Activated T-cell treated with anti-CD3 and anti-CD28 coated beads, Interleukin-2, amount 50 U/mL, for 72 hours (primary cell): ENCODE results near the gene ITGB5. TPM values are rescaled to one million over a fixed set of nuclear protein-coding genes. Genes with fewer than 3 reads are reported as not detected.
A peak's percentile ranks its signal among the peaks of the same experiment; 100 is the strongest.
"Not testable (repeated sequence)": the region's sequence is repeated elsewhere in the genome, so short reads cannot be mapped to it uniquely, and the experiment has no call there.

Source experiments
- ATAC-seq, 2 donors: fragments of 150-1000 bp; cut with Tn5 transposase; replicated peaks in 1 of 2; 2 replicates each; pipeline ENCODE4 v1.10.0; 2021; ENCODE audit warnings: moderate library complexity in 2 of 2, mild to moderate bottlenecking in 1 of 2
- DNase-seq, 2 donors: peaks; one replicate each; pipeline ENCODE4 v3.0.0; 2021 to 2022; ENCODE audit warnings: mixed read lengths in 1 of 2
- H3K27ac Mint-ChIP-seq: one replicate; pipeline ENCODE4 v1.8.0; 2022; ENCODE audit warnings: mild to moderate bottlenecking, moderate library complexity, mixed read lengths
- H3K27me3 Mint-ChIP-seq: one replicate; pipeline ENCODE4 v1.8.0; 2022; ENCODE audit warnings: low read depth, mixed read lengths
- H3K36me3 Mint-ChIP-seq, 2 donors: one replicate each; pipeline ENCODE4 v1.8.0; 2022; ENCODE audit warnings: mixed read lengths in 2 of 2, mild to moderate bottlenecking in 1 of 2; ENCODE audit not compliant: insufficient read depth in 2 of 2
- H3K4me1 Mint-ChIP-seq: one replicate; pipeline ENCODE4 v1.8.0; 2022; ENCODE audit warnings: low read depth, mixed read lengths
- H3K4me3 Mint-ChIP-seq, 2 donors: one replicate each; pipeline ENCODE4 v1.8.0; 2022; ENCODE audit warnings: mild to moderate bottlenecking in 2 of 2, mixed read lengths in 2 of 2, moderate library complexity in 2 of 2
- H3K9me3 Mint-ChIP-seq, 2 donors: one replicate each; pipeline ENCODE4 v1.8.0; 2022; ENCODE audit warnings: mixed read lengths in 2 of 2
- total RNA-seq, 2 donors: library from RNA; stranded (reverse); gene quantifications; one replicate each; pipeline ENCODE4 v1.2.3, GENCODE V29; 2022

Gene ITGB5
- total RNA-seq, 2 donors from 2014 or later, result 0.65 to 1.6 TPM

- H3K9me3 Mint-ChIP-seq, DNase-seq, H3K4me3 Mint-ChIP-seq, H3K27ac Mint-ChIP-seq, ATAC-seq, H3K36me3 Mint-ChIP-seq: not testable (repeated sequence)
- Mint-ChIP-seq H3K27me3 (peaks cover 11% of the 10 kb centered on the region), H3K4me1 (peaks cover 16% of the 10 kb centered on the region)
Measured at GRCh38 chr3:124757926-124758325, 129.2 kb downstream of the ITGB5 start.

DNA sequence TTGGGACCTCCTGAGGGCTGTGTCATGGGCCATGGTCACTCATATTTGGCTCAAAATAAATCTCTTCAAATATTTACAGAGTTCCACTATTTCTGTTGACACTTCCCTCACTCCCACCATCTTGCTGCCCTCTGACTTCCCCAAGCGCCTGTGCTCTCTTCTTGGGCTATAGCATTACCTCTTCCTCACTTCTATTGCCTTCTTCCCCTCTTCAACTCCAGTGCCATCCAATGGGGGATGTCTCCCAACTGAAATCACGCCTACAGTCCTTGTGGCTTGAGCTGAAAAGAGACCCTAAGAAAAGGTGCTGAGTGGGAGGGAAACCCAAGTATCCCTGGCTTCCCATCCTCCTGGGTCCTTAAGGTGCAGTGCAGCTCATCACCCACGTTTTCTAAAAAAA lies 135.1 kb downstream of the ITGB5 start:
- no peaks in the 10 kb centered on the region for H3K9me3 Mint-ChIP-seq
- H3K27ac Mint-ChIP-seq, result no peak overlapping the region
- DNase-seq (no peak), ATAC-seq (no peak)
- no peaks in the 10 kb centered on the region for H3K36me3 Mint-ChIP-seq
- H3K4me3 Mint-ChIP-seq, result no peak overlapping the region
- no peaks in the 10 kb centered on the region for H3K4me1 Mint-ChIP-seq
- peaks cover under 1% of the 10 kb centered on the region for H3K27me3 Mint-ChIP-seq

- Mint-ChIP-seq H3K27me3 (no peaks in the 10 kb centered on the region), H3K9me3 (no peaks in the 10 kb centered on the region), H3K27ac (no peak overlapping the region), H3K4me1 (no peaks in the 10 kb centered on the region), H3K36me3 (peaks cover 0 to 1% of the 10 kb centered on the region in 2 donors), H3K4me3 (no peak overlapping the region)
- DNase-seq (no peak), ATAC-seq (no peak)
Measured at GRCh38 chr3:124751501-124751900, 135.7 kb downstream of the ITGB5 start.

- not testable (repeated sequence) for H3K27me3 Mint-ChIP-seq, H3K4me3 Mint-ChIP-seq, ATAC-seq, H3K36me3 Mint-ChIP-seq, DNase-seq, H3K9me3 Mint-ChIP-seq, H3K4me1 Mint-ChIP-seq, H3K27ac Mint-ChIP-seq
Measured at GRCh38 chr3:124749877-124750276, 137.3 kb downstream of the ITGB5 start.

DNA sequence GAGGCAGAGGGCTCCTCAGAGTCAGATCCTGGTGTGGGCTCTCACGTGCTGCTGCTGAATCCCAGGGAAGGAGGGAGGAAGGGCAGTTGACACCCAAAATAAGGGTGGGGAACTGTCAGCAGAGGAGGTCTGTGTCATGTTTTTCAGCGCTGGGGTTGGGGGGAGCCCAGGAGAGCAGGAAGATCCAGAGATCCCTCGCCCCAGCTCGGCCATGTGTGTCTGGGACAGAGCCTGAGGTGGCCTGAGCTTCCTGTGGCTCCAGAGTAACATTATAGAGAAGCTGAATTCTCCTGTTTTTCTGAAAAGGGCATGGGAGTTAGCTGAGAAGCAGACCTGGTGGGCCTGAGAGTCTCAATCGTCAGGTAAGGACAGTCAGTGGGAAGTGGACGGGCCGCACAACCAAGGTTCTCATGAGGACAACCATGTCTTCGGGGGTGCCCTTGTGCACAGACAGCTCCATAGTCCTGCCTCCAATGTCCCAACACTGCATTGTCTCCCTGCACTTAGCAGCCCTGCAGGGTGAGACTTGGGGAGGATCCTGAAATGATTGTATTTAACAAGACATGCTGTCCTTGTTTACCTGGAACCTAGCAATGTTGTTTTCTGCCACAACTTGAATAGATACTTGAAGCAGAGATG lies 138.5 kb downstream of the ITGB5 start:
- ATAC-seq (no peak), DNase-seq (no peak)
- no peaks in the 10 kb centered on the region for H3K4me1 Mint-ChIP-seq

GRCh38 chr3:124747111-124747981 lies 139.8 kb downstream of the ITGB5 start:
- Mint-ChIP-seq H3K27ac (no peak overlapping the region), H3K36me3 (peaks cover 3 to 7% of the 10 kb centered on the region in 2 donors), H3K27me3 (no peaks in the 10 kb centered on the region), H3K4me3 (no peak overlapping the region), H3K9me3 (no peaks in the 10 kb centered on the region), H3K4me1 (no peaks in the 10 kb centered on the region)
- DNase-seq, result no peak
- ATAC-seq, result no peak

More for the DNA sequence above, 138.5 kb downstream of the ITGB5 start:
- Mint-ChIP-seq H3K27ac (no peak overlapping the region), H3K36me3 (peaks cover 2 to 3% of the 10 kb centered on the region in 2 donors), H3K27me3 (no peaks in the 10 kb centered on the region), H3K4me3 (no peak overlapping the region), H3K9me3 (no peaks in the 10 kb centered on the region)

- Mint-ChIP-seq H3K36me3 (peaks cover 3 to 12% of the 10 kb centered on the region in 2 donors), H3K4me3 (no peak overlapping the region), H3K27me3 (no peaks in the 10 kb centered on the region), H3K9me3 (no peaks in the 10 kb centered on the region), H3K27ac (no peak overlapping the region), H3K4me1 (no peaks in the 10 kb centered on the region)
- DNase-seq (no peak), ATAC-seq (no peak)
Measured at GRCh38 chr3:124745756-124746155, 141.4 kb downstream of the ITGB5 start.

DNA sequence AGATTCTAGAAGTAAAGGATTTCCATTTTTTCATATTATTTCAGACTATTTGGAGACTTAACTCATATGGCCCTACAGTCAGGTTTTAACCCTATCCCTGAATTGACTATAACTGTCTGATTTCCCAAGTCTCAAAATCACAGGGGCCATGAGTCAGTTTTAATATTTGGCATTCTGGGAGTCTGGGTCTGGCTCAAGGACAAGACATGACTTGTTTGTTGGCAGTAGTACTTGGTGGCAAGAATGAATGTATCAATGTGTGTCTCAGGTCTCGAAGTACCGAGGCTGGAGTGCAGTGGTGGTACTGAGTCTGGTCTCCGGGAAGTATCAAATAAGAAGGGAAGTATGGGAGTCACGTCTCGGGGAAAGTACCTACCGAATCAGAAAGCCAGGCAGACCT lies 146.1 kb downstream of the ITGB5 start:
- DNase-seq, result no peak
- Mint-ChIP-seq H3K9me3 (no peaks in the 10 kb centered on the region), H3K4me1 (peaks cover 9% of the 10 kb centered on the region), H3K36me3 (peaks cover 3 to 19% of the 10 kb centered on the region in 2 donors), H3K4me3 (no peak overlapping the region), H3K27me3 (no peaks in the 10 kb centered on the region), H3K27ac (no peak overlapping the region)
- ATAC-seq, result no peak

DNA sequence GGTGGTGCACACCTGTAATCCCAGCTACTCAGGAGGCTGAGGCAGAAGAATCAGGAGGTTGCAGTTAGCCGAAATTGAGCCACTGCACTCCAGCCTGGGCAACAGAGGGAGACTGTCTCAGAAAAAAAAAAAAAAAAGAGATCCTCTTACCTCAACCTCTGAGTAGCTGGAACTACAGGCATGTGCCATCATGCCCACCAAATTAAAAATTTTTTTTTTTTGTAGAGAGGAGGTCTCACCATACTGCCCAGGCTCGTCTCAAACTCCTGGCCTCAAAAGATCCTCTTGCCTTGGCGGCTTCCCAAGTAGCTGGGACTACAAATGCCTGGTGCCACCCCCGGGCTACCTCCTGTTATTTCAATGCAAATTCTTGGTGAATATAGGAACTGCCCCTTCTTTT lies 155.4 kb downstream of the ITGB5 start:
- peak overlapping the region; percentile 97 to 100 for H3K4me3 Mint-ChIP-seq
- no peaks in the 10 kb centered on the region for H3K27me3 Mint-ChIP-seq

GRCh38 chr3:124730941-124731297 lies 156.2 kb downstream of the ITGB5 start:
- ATAC-seq (no peak), DNase-seq (peak in 1 of 2 donors; percentile 3)
- Mint-ChIP-seq H3K27ac (peak overlapping the region; percentile 99), H3K9me3 (no peaks in the 10 kb centered on the region), H3K4me3 (peak overlapping the region; percentile 97 to 100), H3K36me3 (peaks cover 4 to 14% of the 10 kb centered on the region in 2 donors), H3K27me3 (peaks cover 3% of the 10 kb centered on the region), H3K4me1 (peaks cover 50% of the 10 kb centered on the region)

More for the DNA sequence above, 155.4 kb downstream of the ITGB5 start:
- peak overlapping the region; percentile 51 for H3K27ac Mint-ChIP-seq
- DNase-seq (no peak), ATAC-seq (no peak)
- H3K9me3 Mint-ChIP-seq, result no peaks in the 10 kb centered on the region
- peaks cover 50% of the 10 kb centered on the region for H3K4me1 Mint-ChIP-seq
- H3K36me3 Mint-ChIP-seq, result peaks cover 4 to 14% of the 10 kb centered on the region in 2 donors

- DNase-seq, result peak; percentile 93 to 96
- H3K4me1 Mint-ChIP-seq, result peaks cover 46% of the 10 kb centered on the region
- peak within 1 kb of the TSS; percentile 99 for H3K27ac Mint-ChIP-seq
- no peaks in the 10 kb centered on the region for H3K9me3 Mint-ChIP-seq
- H3K36me3 Mint-ChIP-seq, result peaks cover 4 to 14% of the 10 kb centered on the region in 2 donors
- peaks cover 8% of the 10 kb centered on the region for H3K27me3 Mint-ChIP-seq
- ATAC-seq, result peak; percentile 99
- peak within 1 kb of the TSS; percentile 97 to 100 for H3K4me3 Mint-ChIP-seq
Measured at GRCh38 chr3:124730129-124730940, 156.8 kb downstream of the ITGB5 start, which contains the start of gene UMPS. UMPS (plus strand) TSS chr3:124730452; CDS start chr3:124730472, 20 bp downstream.

GRCh38 chr3:124722589-124722988 lies 164.6 kb downstream of the ITGB5 start:
- Mint-ChIP-seq H3K9me3 (no peaks in the 10 kb centered on the region), H3K27me3 (peaks cover 48% of the 10 kb centered on the region), H3K4me1 (no peaks in the 10 kb centered on the region), H3K27ac (no peak overlapping the region), H3K4me3 (no peak overlapping the region), H3K36me3 (no peaks in the 10 kb centered on the region)
- ATAC-seq (no peak), DNase-seq (no peak)
